ENCODE results near the gene REXO4. TPM values are rescaled to one million over a fixed set of nuclear protein-coding genes. Genes with fewer than 3 reads are reported as not detected.

REXO4 gene
- total and polyA plus RNA-seq, 9 of the 15 experiments (the other 6 are each of a cell fraction or from before 2014, with no cell fraction given): 3.4 to 72.9 (median 31.1) TPM

DNA sequence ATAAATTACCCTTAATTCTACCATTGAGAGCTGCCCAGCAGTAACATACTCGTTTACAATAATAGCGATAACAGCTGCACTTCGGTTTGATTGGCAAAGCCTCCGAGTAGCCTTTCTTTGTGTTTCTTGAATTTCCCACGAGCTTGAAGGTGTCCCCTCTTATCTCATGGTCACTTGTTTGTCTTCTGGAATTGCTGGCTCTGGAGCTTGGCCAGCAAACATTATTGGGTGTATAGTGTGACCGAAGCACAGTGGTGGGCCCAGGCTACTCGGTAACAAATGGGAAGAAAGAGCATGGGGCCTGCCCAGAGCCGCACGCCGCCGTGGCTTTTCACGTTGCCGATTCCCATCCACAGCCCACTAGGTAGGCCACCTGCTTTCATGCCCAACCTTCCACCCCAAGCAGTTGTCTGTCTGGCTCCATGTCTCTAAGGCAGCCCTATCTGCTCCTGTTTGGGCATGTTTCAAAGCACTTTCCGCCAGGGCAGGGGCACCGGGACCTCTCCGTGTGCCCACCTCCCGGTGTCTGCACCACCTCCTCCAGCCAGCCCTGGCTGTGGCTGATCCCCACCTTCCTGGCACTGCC, 33.0 kb downstream of the REXO4 start (continued):
- TF ChIP-seq, protein P1, sequence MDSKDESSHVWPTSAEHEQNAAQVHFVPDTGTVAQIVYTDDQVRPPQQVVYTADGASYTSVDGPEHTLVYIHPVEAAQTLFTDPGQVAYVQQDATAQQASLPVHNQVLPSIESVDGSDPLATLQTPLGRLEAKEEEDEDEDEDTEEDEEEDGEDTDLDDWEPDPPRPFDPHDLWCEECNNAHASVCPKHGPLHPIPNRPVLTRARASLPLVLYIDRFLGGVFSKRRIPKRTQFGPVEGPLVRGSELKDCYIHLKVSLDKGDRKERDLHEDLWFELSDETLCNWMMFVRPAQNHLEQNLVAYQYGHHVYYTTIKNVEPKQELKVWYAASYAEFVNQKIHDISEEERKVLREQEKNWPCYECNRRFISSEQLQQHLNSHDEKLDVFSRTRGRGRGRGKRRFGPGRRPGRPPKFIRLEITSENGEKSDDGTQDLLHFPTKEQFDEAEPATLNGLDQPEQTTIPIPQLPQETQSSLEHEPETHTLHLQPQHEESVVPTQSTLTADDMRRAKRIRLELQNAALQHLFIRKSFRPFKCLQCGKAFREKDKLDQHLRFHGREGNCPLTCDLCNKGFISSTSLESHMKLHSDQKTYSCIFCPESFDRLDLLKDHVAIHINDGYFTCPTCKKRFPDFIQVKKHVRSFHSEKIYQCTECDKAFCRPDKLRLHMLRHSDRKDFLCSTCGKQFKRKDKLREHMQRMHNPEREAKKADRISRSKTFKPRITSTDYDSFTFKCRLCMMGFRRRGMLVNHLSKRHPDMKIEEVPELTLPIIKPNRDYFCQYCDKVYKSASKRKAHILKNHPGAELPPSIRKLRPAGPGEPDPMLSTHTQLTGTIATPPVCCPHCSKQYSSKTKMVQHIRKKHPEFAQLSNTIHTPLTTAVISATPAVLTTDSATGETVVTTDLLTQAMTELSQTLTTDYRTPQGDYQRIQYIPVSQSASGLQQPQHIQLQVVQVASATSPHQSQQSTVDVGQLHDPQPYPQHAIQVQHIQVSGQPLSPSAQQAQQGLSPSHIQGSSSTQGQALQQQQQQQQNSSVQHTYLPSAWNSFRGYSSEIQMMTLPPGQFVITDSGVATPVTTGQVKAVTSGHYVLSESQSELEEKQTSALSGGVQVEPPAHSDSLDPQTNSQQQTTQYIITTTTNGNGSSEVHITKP (IDR thresholded peaks at IDR 0.05; ENCODE audit: partially characterized antibody): no peak
- TF ChIP-seq, protein P2, sequence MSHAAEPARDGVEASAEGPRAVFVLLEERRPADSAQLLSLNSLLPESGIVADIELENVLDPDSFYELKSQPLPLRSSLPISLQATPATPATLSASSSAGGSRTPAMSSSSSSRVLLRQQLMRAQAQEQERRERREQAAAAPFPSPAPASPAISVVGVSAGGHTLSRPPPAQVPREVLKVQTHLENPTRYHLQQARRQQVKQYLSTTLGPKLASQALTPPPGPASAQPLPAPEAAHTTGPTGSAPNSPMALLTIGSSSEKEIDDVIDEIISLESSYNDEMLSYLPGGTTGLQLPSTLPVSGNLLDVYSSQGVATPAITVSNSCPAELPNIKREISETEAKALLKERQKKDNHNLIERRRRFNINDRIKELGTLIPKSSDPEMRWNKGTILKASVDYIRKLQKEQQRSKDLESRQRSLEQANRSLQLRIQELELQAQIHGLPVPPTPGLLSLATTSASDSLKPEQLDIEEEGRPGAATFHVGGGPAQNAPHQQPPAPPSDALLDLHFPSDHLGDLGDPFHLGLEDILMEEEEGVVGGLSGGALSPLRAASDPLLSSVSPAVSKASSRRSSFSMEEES (CRISPR knock-in tag; IDR thresholded peaks at IDR 0.05): no peak
- no peak for TF ChIP-seq SAFB (IDR thresholded peaks at IDR 0.05; ENCODE audit: borderline replicate concordance, low read depth, low read length)
- TF ChIP-seq ZNF253 (CRISPR knock-in tag; conservative IDR thresholded peaks at IDR 0.05): no peak
- no peak for TF ChIP-seq CBFA2T2 (conservative IDR thresholded peaks at IDR 0.05)
- TF ChIP-seq JUND (IDR thresholded peaks at IDR 0.05; ENCODE audit: borderline replicate concordance, low read depth, low read length): no peak
- TF ChIP-seq JUND (tag; IDR thresholded peaks at IDR 0.05; ENCODE audit: borderline replicate concordance, low read depth, low read length): no peak
- TF ChIP-seq ZBTB11 (CRISPR knock-in tag; IDR thresholded peaks at IDR 0.05): no peak
- no peak for TF ChIP-seq DLX4 (CRISPR knock-in tag; IDR thresholded peaks at IDR 0.05)
- no peak for TF ChIP-seq ZFP30 (CRISPR knock-in tag; IDR thresholded peaks at IDR 0.05; ENCODE audit: borderline replicate concordance)
